C4-2B (cell line): Measurements from ENCODE around the gene DLG2.
"Not testable (repeated sequence)": the region's sequence is repeated elsewhere in the genome, so short reads cannot be mapped to it uniquely, and the experiment has no call there.

Experiments used
- H3K27ac ChIP-seq: fragments of 450-650 bp; 2 replicates; pipeline ENCODE4 v1.5.1; 2017
- CTCF ChIP-seq: fragments of 450-650 bp; conservative IDR thresholded peaks from 2 replicates; pipeline ENCODE4 v1.5.1; 2017; ENCODE audit warnings: mild to moderate bottlenecking
- ZFX ChIP-seq: fragments of 450-650 bp; IDR thresholded peaks from 2 replicates; pipeline ENCODE4 v1.6.1; 2017

The DLG2 gene

GRCh38 chr11:84990141-84990540 is 637.0 kb downstream of the DLG2 start:
- no peak for TF ChIP-seq CTCF
- TF ChIP-seq ZFX, result no peak
- no peak overlapping the region for H3K27ac ChIP-seq

- H3K27ac ChIP-seq, result not testable (repeated sequence)
Measured at GRCh38 chr11:84987686-84988187, 639.4 kb downstream of the DLG2 start.

DNA sequence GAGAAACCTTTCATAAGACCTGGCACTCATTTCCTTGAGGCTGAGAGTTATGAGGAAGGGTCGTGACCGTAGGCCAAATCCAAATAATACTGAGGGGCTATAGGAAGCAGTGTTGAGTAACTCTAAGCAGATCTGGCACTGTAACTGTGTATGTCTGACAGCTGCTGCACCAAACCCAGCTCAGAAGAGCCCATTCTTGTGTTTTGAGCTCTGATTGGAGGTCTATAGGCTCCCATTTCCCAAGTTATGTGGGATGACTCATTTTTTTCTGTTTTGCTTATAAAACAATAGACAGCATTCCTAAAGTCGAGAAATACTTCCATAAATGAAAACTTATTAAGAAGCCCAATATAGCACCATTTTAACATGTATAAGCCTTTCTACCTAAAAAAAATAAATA is 645.8 kb downstream of the DLG2 start:
- TF ChIP-seq CTCF (no peak), ZFX (no peak)
- no peak overlapping the region for H3K27ac ChIP-seq

DNA sequence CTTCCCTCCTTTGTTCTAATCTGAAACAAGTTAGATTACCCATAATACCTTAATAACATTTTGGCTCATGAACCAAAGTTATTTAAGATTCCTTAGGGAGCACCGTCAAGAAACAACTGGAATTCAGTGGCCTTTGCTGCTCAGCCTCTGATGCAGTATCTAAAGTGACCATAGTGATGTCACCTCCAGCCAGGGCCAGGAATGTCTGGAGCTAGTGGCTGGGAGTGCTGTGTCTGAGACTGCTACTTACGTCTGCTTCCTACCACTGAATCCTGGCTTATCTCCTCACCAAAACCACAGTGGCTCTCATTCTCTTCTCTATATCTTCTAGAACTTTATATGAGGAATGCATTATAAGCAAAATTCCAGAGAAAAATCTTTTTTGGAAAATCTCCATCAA is 658.0 kb downstream of the DLG2 start:
- TF ChIP-seq ZFX, result no peak
- TF ChIP-seq CTCF, result no peak
- H3K27ac ChIP-seq, result no peak overlapping the region

GRCh38 chr11:84965484-84965883 is 661.7 kb downstream of the DLG2 start:
- TF ChIP-seq ZFX, result no peak
- no peak for TF ChIP-seq CTCF
- H3K27ac ChIP-seq, result no peak overlapping the region

- no peak for TF ChIP-seq ZFX
- TF ChIP-seq CTCF, result no peak
Measured at GRCh38 chr11:84963240-84963639, 663.9 kb downstream of the DLG2 start.

GRCh38 chr11:84962018-84962417 is 665.1 kb downstream of the DLG2 start:
- H3K27ac ChIP-seq, result no peak overlapping the region
- TF ChIP-seq CTCF (no peak), ZFX (no peak)

More at GRCh38 chr11:84963240-84963639, 663.9 kb downstream of the DLG2 start:
- H3K27ac ChIP-seq, result no peak overlapping the region

- TF ChIP-seq CTCF, result no peak
- TF ChIP-seq ZFX, result no peak
- H3K27ac ChIP-seq, result no peak overlapping the region
Measured at GRCh38 chr11:84958295-84958694, 668.8 kb downstream of the DLG2 start.
